GM12878 (cell line): Measurements from ENCODE around the gene TBC1D5. TPM values are rescaled to one million over a fixed set of nuclear protein-coding genes. Genes with fewer than 3 reads are reported as not detected.

Experiments
- ATAC-seq: fragments of 200-7000 bp; cut with Tn5 transposase; 3 replicates; pipeline ENCODE4 v1.9.1; 2020; ENCODE audit warnings: mild to moderate bottlenecking, moderate library complexity
- BruUV-seq: library from RNA; stranded (reverse); fragments of 400-500 nt; replicated peaks from 2 replicates; lab custom pipeline; 2021; lab: Mats Ljungman, UMichigan
- CTCF ChIA-PET: fragments of 300-600 bp; sonication (Branson Sonifier 250); formaldehyde crosslinking; extraction: SDS; loops from one replicate; lab custom pipeline; 2021; ENCODE audit warnings: inconsistent platforms; lab: Yijun Ruan, JAX
- POLR2A ChIA-PET: fragments of 350-600 bp; formaldehyde crosslinking; extraction: SDS; loops from one replicate; lab custom pipeline; 2021; ENCODE audit warnings: inconsistent platforms; lab: Charles Lee
- RAD21 ChIA-PET: fragments of 300-600 bp; sonication (Branson Sonifier 250); formaldehyde crosslinking; loops from one replicate; lab custom pipeline; 2023; ENCODE audit warnings: antibody characterized with exemption; ENCODE audit not compliant: unreplicated experiment; lab: Charles Lee
- SMC1A ChIA-PET: fragments of 300-600 bp; sonication (Branson Sonifier 250); formaldehyde crosslinking; loops from one replicate; lab custom pipeline; 2023; ENCODE audit not compliant: unreplicated experiment, uncharacterized antibody; lab: Charles Lee
- DNase-seq: peaks from one replicate; pipeline ENCODE4 v3.0.0-alpha.2; 2011; ENCODE audit warnings: low read depth, low spot score
- FAIRE-seq: peaks from 3 replicates; lab custom pipeline; 2011; peaks lifted over from hg19 to GRCh38; lab: Jason Lieb, UNC
- H2AFZ ChIP-seq: 2 replicates; pipeline ENCODE4 v1.6.0; 2011; ENCODE audit warnings: low read depth, low read length, control low read depth; ENCODE audit not compliant: control insufficient read depth
- H3K27ac ChIP-seq: 2 replicates; pipeline ENCODE4 v1.5.1; 2011; ENCODE audit warnings: control low read depth; ENCODE audit not compliant: control insufficient read depth, insufficient read depth
- H3K27me3 ChIP-seq, 2 experiments: replicated peaks in 1 of 2; 2 replicates each; pipeline versions ENCODE4 v1.6.0 to v1.6.1; 2011; ENCODE audit warnings: low read length in 1 of 2; ENCODE audit not compliant: control insufficient read depth in 2 of 2, insufficient read depth in 2 of 2
- H3K36me3 ChIP-seq, 2 experiments: 2 replicates each; pipeline ENCODE4 v1.5.1; 2011; ENCODE audit warnings: low read length in 1 of 2; ENCODE audit not compliant: control insufficient read depth in 2 of 2, insufficient read depth in 2 of 2
- H3K4me1 ChIP-seq: 2 replicates; pipeline ENCODE4 v1.6.1; 2011; ENCODE audit warnings: mild to moderate bottlenecking, low read length, moderate library complexity, mixed read lengths; ENCODE audit not compliant: control insufficient read depth, insufficient read depth
- H3K4me2 ChIP-seq: 2 replicates; pipeline ENCODE4 v1.6.0; 2011; ENCODE audit warnings: control low read depth; ENCODE audit not compliant: control insufficient read depth, insufficient read depth
- H3K4me3 ChIP-seq: fragments of 200-600 bp; sonication (generic); 2 replicates; pipeline ENCODE4 v1.5.1; 2016
- H3K79me2 ChIP-seq: 2 replicates; pipeline ENCODE4 v1.6.0; 2011; ENCODE audit warnings: low read length; ENCODE audit not compliant: control insufficient read depth, insufficient read depth
- H3K9ac ChIP-seq: 2 replicates; pipeline ENCODE4 v1.8.0; 2011; ENCODE audit warnings: low read length, control low read depth, mixed read lengths; ENCODE audit not compliant: control insufficient read depth, insufficient read depth
- H3K9me3 ChIP-seq: replicated peaks from 3 replicates; pipeline ENCODE4 v1.5.1; 2011; ENCODE audit warnings: mild to moderate bottlenecking, low read length; ENCODE audit not compliant: control insufficient read depth, insufficient read depth
- H4K20me1 ChIP-seq: 2 replicates; pipeline ENCODE4 v1.6.0; 2011; ENCODE audit not compliant: control insufficient read depth, insufficient read depth
- EED ChIP-seq: sonication (generic); IDR thresholded peaks from 2 replicates; pipeline ENCODE4 v1.6.1; 2016; ENCODE audit warnings: antibody characterized with exemption, low read depth
- NKRF ChIP-seq: fragments of 450-650 bp; conservative IDR thresholded peaks from 2 replicates; pipeline ENCODE4 v1.6.1; 2017; ENCODE audit warnings: mild to moderate bottlenecking, moderate library complexity
- PAX8 ChIP-seq: fragments of 450-650 bp; IDR thresholded peaks from 2 replicates; pipeline ENCODE4 v1.6.1; 2017; ENCODE audit warnings: mild to moderate bottlenecking, moderate library complexity
- RUNX3 ChIP-seq: IDR thresholded peaks from 2 replicates; pipeline ENCODE4 v1.6.1; 2012; ENCODE audit warnings: low read length, inconsistent platforms
- SIX5 ChIP-seq: IDR thresholded peaks from 2 replicates; pipeline ENCODE4 v1.6.1; 2011; ENCODE audit warnings: mild to moderate bottlenecking, low read depth, low read length, moderate library complexity; ENCODE audit not compliant: severe bottlenecking
- SPI1 ChIP-seq: IDR thresholded peaks from 2 replicates; pipeline ENCODE4 v1.6.1; 2011; ENCODE audit warnings: low read depth, mild to moderate bottlenecking, low read length, moderate library complexity, borderline replicate concordance; ENCODE audit not compliant: insufficient read depth
- TCF12 ChIP-seq: IDR thresholded peaks from 2 replicates; pipeline ENCODE4 v1.6.1; 2011; ENCODE audit warnings: low read depth, mild to moderate bottlenecking, low read length
- USF2 ChIP-seq: IDR thresholded peaks from 2 replicates; pipeline ENCODE4 v1.6.1; 2011; ENCODE audit warnings: low read depth, low read length, improper control_type of control experiment, borderline replicate concordance
- ZNF207 ChIP-seq: fragments of 450-650 bp; IDR thresholded peaks from 2 replicates; pipeline ENCODE4 v1.6.1; 2014; ENCODE audit warnings: antibody characterized with exemption, mild to moderate bottlenecking, borderline replicate concordance
- WGBS: methylation state at CpG from one replicate; pipeline ENCODE4 v1.1.6; 2016; ENCODE audit warnings: low lambda C conversion rate; ENCODE audit not compliant: insufficient replicate concordance, insufficient coverage; ENCODE audit errors: missing lambda C conversion rate; 5-methylcytosine and 5-hydroxymethylcytosine counted together
- in situ Hi-C: fragments of 300-500 bp; cut with MboI; formaldehyde crosslinking; loops from 9 replicates; pipeline ENCODE4 v1.14.3; 2018; ENCODE audit warnings: mixed read lengths
- intact Hi-C: fragments of 100-400 bp; cut with micrococcal nuclease; formaldehyde crosslinking; loops from one replicate; pipeline ENCODE4 v1.14.2; 2022; ENCODE audit not compliant: unreplicated experiment
- polyA plus RNA-seq, 11 experiments: library from polyadenylated mRNA; depleted of rRNA in 4 of 11; unstranded in 6 of 11; stranded (reverse) in 5 of 11; fragments of >200 nt; fragmentation: Nextera tagmentation in 4 of 11; fragmentation: Illumina TruSeq in 1 of 11; extraction: Ambion mirVana in 4 of 11; extraction: Trizol in 1 of 11; gene quantifications; 1 replicate in 1 of 11; 2 replicates in 10 of 11; pipeline versions ENCODE4 v1.2.1 to v1.2.3, GENCODE V29; 2011 to 2016; ENCODE audit warnings: inconsistent platforms in 2 of 11, missing spikeins in 2 of 11, low read depth in 1 of 11
- total RNA-seq, 4 experiments: library from RNA; depleted of rRNA in 3 of 4; stranded (reverse); fragments of >200 nt in 3 of 4; fragmentation: Illumina TruSeq in 1 of 4; extraction: Trizol in 1 of 4; gene quantifications; 2 replicates each; pipeline versions ENCODE4 v1.2.1 to v1.2.3, GENCODE V29; 2013 to 2021
- TF ChIP-seq, protein P1 (sequence below): IDR thresholded peaks from 2 replicates; pipeline ENCODE4 v1.6.1; 2011; ENCODE audit warnings: mild to moderate bottlenecking, low read depth, low read length, moderate library complexity; ENCODE audit not compliant: insufficient replicate concordance

The TBC1D5 gene
- total and polyA plus RNA-seq, 10 of the 15 experiments (the other 5 are each of a cell fraction or from before 2014, with no cell fraction given), result 5.5 to 61.0 (median 43.8) TPM

DNA sequence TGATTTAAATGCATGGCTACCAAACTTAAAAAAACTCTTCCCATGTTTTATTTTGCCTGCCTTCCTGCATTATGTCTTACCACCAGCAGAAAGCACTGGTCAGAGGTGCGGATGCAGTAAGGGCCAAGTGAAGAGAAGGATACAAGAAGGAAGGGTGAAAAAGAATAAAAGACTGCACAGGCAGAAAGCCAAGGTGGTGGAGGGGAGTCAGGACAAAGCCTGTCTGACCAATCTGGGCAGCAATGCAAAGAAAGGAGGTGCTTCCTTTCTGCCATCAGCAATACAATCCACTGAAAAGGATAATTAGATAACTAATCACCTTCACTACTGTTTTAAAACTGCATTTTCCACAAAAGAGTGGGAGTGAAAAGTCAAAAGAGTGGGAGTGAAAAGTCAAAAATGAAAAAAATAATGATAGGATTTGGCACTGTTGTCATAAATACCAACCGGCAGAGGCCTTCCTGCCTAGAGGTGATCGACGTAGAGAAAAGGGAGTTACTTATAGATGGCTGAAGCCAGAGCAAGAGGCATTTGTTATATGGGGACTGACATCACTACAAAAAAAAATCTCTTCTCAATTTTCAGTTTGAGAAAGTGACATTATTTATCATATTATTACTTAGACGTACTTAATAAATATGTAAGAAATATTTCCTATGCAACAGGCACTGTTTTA, 385.3 kb downstream of the TBC1D5 start:
- DNase-seq (no peak), FAIRE-seq (no peak)
- Histone ChIP-seq H3K36me3 (no peaks in the 10 kb centered on the region; a peak in 1 of 4 replicates), H4K20me1 (no peaks in the 10 kb centered on the region), H3K9ac (no peak overlapping the region), H3K27ac (no peak overlapping the region), H3K4me3 (no peak overlapping the region)
- 93% methylated on average over 5 of the region's 5 CpGs for WGBS
- no TSS peak for BruUV-seq
- RAD21 ChIA-PET, result no interaction called here
- intact Hi-C loops, result no loop called here
- CTCF ChIA-PET, result no interaction called here
- TF ChIP-seq ZNF207 (no peak), TCF12 (no peak), SPI1 (no peak), SIX5 (no peak), RUNX3 (no peak), PAX8 (no peak), USF2 (no peak), NKRF (no peak), EED (no peak)
- TF ChIP-seq, protein P1, sequence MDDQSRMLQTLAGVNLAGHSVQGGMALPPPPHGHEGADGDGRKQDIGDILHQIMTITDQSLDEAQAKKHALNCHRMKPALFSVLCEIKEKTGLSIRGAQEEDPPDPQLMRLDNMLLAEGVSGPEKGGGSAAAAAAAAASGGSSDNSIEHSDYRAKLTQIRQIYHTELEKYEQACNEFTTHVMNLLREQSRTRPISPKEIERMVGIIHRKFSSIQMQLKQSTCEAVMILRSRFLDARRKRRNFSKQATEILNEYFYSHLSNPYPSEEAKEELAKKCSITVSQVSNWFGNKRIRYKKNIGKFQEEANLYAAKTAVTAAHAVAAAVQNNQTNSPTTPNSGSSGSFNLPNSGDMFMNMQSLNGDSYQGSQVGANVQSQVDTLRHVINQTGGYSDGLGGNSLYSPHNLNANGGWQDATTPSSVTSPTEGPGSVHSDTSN, result no peak
- TF ChIP-seq, all 136 proteins: peak for 0
- no peak overlapping the region for H3K4me2 ChIP-seq
- SMC1A ChIA-PET, result interaction anchor here (0.6 kb wide), 1 partner anchor 333 kb away, joined by 3 read pairs; no protein-coding TSS in a partner anchor
- H3K9me3 ChIP-seq, result no peaks in the 10 kb centered on the region
- H2AFZ ChIP-seq, result no peak overlapping the region
- POLR2A ChIA-PET, result no interaction called here
- no peak for ATAC-seq
- in situ Hi-C loops, result no loop called here
- no peaks in the 10 kb centered on the region for H3K4me1 ChIP-seq
- H3K79me2 ChIP-seq, result no peaks in the 10 kb centered on the region
- no peaks in the 10 kb centered on the region for H3K27me3 ChIP-seq
